ENCODE results near the gene RAD9A.

The RAD9A gene

GRCh38 chr11:67374571-67375281, 17.1 kb upstream of the RAD9A start:
- no peaks in the 10 kb centered on the region for H3K9me3 ChIP-seq (ENCODE audit: low read length)
- H2AFZ ChIP-seq (ENCODE audit: low read depth, low read length), result peak overlapping the region; percentile 18
- H3K4me1 ChIP-seq (ENCODE audit: insufficient read depth, low read length), result peaks cover 48% of the 10 kb centered on the region
- H3K27me3 ChIP-seq (ENCODE audit: insufficient read depth, low read length), result no peaks in the 10 kb centered on the region
- peak overlapping the region; percentile 55 for H3K4me3 ChIP-seq (ENCODE audit: low read length)
- no peaks in the 10 kb centered on the region for H3K36me3 ChIP-seq (ENCODE audit: insufficient read depth, low read length)

GRCh38 chr11:67375320-67376055, 16.3 kb upstream of the RAD9A start:
- H3K27me3 ChIP-seq (ENCODE audit: insufficient read depth, low read length), result no peaks in the 10 kb centered on the region
- peaks cover 47% of the 10 kb centered on the region for H3K4me1 ChIP-seq (ENCODE audit: insufficient read depth, low read length)
- no peak overlapping the region for H2AFZ ChIP-seq (ENCODE audit: low read depth, low read length)
- no peaks in the 10 kb centered on the region for H3K36me3 ChIP-seq (ENCODE audit: insufficient read depth, low read length)
- no peak overlapping the region for H3K4me3 ChIP-seq (ENCODE audit: low read length)
- H3K9me3 ChIP-seq (ENCODE audit: low read length), result no peaks in the 10 kb centered on the region

GRCh38 chr11:67376063-67376820, 15.5 kb upstream of the RAD9A start:
- no peaks in the 10 kb centered on the region for H3K9me3 ChIP-seq (ENCODE audit: low read length)
- H3K4me3 ChIP-seq (ENCODE audit: low read length), result no peak overlapping the region
- H2AFZ ChIP-seq (ENCODE audit: low read depth, low read length), result no peak overlapping the region
- no peaks in the 10 kb centered on the region for H3K27me3 ChIP-seq (ENCODE audit: insufficient read depth, low read length)
- H3K4me1 ChIP-seq (ENCODE audit: insufficient read depth, low read length), result peaks cover 40% of the 10 kb centered on the region
- no peaks in the 10 kb centered on the region for H3K36me3 ChIP-seq (ENCODE audit: insufficient read depth, low read length)

GRCh38 chr11:67376873-67377808, 14.6 kb upstream of the RAD9A start:
- no peak overlapping the region for H2AFZ ChIP-seq (ENCODE audit: low read depth, low read length)
- H3K27me3 ChIP-seq (ENCODE audit: insufficient read depth, low read length), result no peaks in the 10 kb centered on the region
- no peaks in the 10 kb centered on the region for H3K9me3 ChIP-seq (ENCODE audit: low read length)
- H3K4me1 ChIP-seq (ENCODE audit: insufficient read depth, low read length), result peaks cover 31% of the 10 kb centered on the region
- H3K4me3 ChIP-seq (ENCODE audit: low read length), result no peak overlapping the region
- no peaks in the 10 kb centered on the region for H3K36me3 ChIP-seq (ENCODE audit: insufficient read depth, low read length)

GRCh38 chr11:67378544-67378943, 13.2 kb upstream of the RAD9A start:
- H3K9me3 ChIP-seq (ENCODE audit: low read length), result no peaks in the 10 kb centered on the region
- no peak overlapping the region for H2AFZ ChIP-seq (ENCODE audit: low read depth, low read length)
- no peak overlapping the region for H3K4me3 ChIP-seq (ENCODE audit: low read length)
- no peaks in the 10 kb centered on the region for H3K27me3 ChIP-seq (ENCODE audit: insufficient read depth, low read length)
- peaks cover 26% of the 10 kb centered on the region for H3K4me1 ChIP-seq (ENCODE audit: insufficient read depth, low read length)
- no peaks in the 10 kb centered on the region for H3K36me3 ChIP-seq (ENCODE audit: insufficient read depth, low read length)

- no peaks in the 10 kb centered on the region for H3K9me3 ChIP-seq (ENCODE audit: low read length)
- no peaks in the 10 kb centered on the region for H3K27me3 ChIP-seq (ENCODE audit: insufficient read depth, low read length)
- H3K4me3 ChIP-seq (ENCODE audit: low read length), result no peak overlapping the region
- H2AFZ ChIP-seq (ENCODE audit: low read depth, low read length), result no peak overlapping the region
- peaks cover 18% of the 10 kb centered on the region for H3K4me1 ChIP-seq (ENCODE audit: insufficient read depth, low read length)
- H3K36me3 ChIP-seq (ENCODE audit: insufficient read depth, low read length), result no peaks in the 10 kb centered on the region
These were observed 12.4 kb upstream of the RAD9A start for GRCh38 chr11:67379061-67380058.

GRCh38 chr11:67381244-67381972, 10.4 kb upstream of the RAD9A start:
- Histone ChIP-seq H3K9me3 (ENCODE audit: low read length) (no peaks in the 10 kb centered on the region), H3K4me3 (ENCODE audit: low read length) (no peak overlapping the region), H2AFZ (ENCODE audit: low read depth, low read length) (no peak overlapping the region), H3K4me1 (ENCODE audit: insufficient read depth, low read length) (peaks cover under 1% of the 10 kb centered on the region), H3K36me3 (ENCODE audit: insufficient read depth, low read length) (no peaks in the 10 kb centered on the region), H3K27me3 (ENCODE audit: insufficient read depth, low read length) (no peaks in the 10 kb centered on the region)

- H3K9me3 ChIP-seq (ENCODE audit: low read length), result no peaks in the 10 kb centered on the region
- H3K27me3 ChIP-seq (ENCODE audit: insufficient read depth, low read length), result no peaks in the 10 kb centered on the region
- no peak overlapping the region for H2AFZ ChIP-seq (ENCODE audit: low read depth, low read length)
- H3K36me3 ChIP-seq (ENCODE audit: insufficient read depth, low read length), result no peaks in the 10 kb centered on the region
- no peak overlapping the region for H3K4me3 ChIP-seq (ENCODE audit: low read length)
- no peaks in the 10 kb centered on the region for H3K4me1 ChIP-seq (ENCODE audit: insufficient read depth, low read length)
These were observed 9.3 kb upstream of the RAD9A start for GRCh38 chr11:67382276-67383136.

- no peaks in the 10 kb centered on the region for H3K4me1 ChIP-seq (ENCODE audit: insufficient read depth, low read length)
- H3K4me3 ChIP-seq (ENCODE audit: low read length), result no peak overlapping the region
- no peak overlapping the region for H2AFZ ChIP-seq (ENCODE audit: low read depth, low read length)
- H3K36me3 ChIP-seq (ENCODE audit: insufficient read depth, low read length), result no peaks in the 10 kb centered on the region
- no peaks in the 10 kb centered on the region for H3K27me3 ChIP-seq (ENCODE audit: insufficient read depth, low read length)
- H3K9me3 ChIP-seq (ENCODE audit: low read length), result no peaks in the 10 kb centered on the region
These were observed 6.9 kb upstream of the RAD9A start for GRCh38 chr11:67384851-67385366.

- Histone ChIP-seq H3K4me1 (ENCODE audit: insufficient read depth, low read length) (peaks cover 8% of the 10 kb centered on the region), H3K9me3 (ENCODE audit: low read length) (no peaks in the 10 kb centered on the region), H3K36me3 (ENCODE audit: insufficient read depth, low read length) (no peaks in the 10 kb centered on the region), H3K27me3 (ENCODE audit: insufficient read depth, low read length) (no peaks in the 10 kb centered on the region), H3K4me3 (ENCODE audit: low read length) (no peak overlapping the region), H2AFZ (ENCODE audit: low read depth, low read length) (no peak overlapping the region)
These were observed 4.7 kb upstream of the RAD9A start for GRCh38 chr11:67387069-67387468.

All from neuron (in vitro differentiated cells).